K562 (cell line): ENCODE results near the gene CCDC87. TPM values are rescaled to one million over a fixed set of nuclear protein-coding genes. Genes with fewer than 3 reads are reported as not detected.

Experiments used
- ARHGAP35 ChIP-seq: fragments of 450-650 bp; IDR thresholded peaks from 2 replicates; pipeline ENCODE4 v1.6.1; 2018; ENCODE audit not compliant: partially characterized antibody
- ATF3 ChIP-seq, 2 experiments: fragments of 450-650 bp in 1 of 2; sonication (generic) in 1 of 2; formaldehyde crosslinking in 1 of 2; IDR thresholded peaks in 1 of 2; conservative IDR thresholded peaks in 1 of 2; 2 replicates each; pipeline versions ENCODE4 v1.6.1 to v1.8.1; 2016 to 2023; ENCODE audit warnings: mild to moderate bottlenecking in 2 of 2, moderate library complexity in 2 of 2, inconsistent platforms in 1 of 2, missing genetic modification reagents in 1 of 2
- CHD1 ChIP-seq: fragments of 200-600 bp; sonication (generic); IDR thresholded peaks from one replicate; pipeline ENCODE4 v1.6.1; 2012; ENCODE audit warnings: mild to moderate bottlenecking, moderate library complexity, low read length, inconsistent platforms
- DIDO1 ChIP-seq: fragments of 450-650 bp; IDR thresholded peaks from 2 replicates; pipeline ENCODE4 v1.6.1; 2016; ENCODE audit warnings: low read depth, missing biosample characterization, missing genetic modification characterization
- E2F6 ChIP-seq, 2 experiments: IDR thresholded peaks; 2 replicates each; pipeline ENCODE4 v1.6.1; 2011; ENCODE audit warnings: borderline replicate concordance in 1 of 2, control low read depth in 1 of 2, low read depth in 1 of 2, low read length in 1 of 2, mild to moderate bottlenecking in 1 of 2, mixed read lengths in 1 of 2, moderate library complexity in 1 of 2; ENCODE audit not compliant: insufficient read depth in 1 of 2, insufficient read length in 1 of 2, poor library complexity in 1 of 2, severe bottlenecking in 1 of 2; ENCODE audit errors: extremely low read depth in 1 of 2
- ELF2 ChIP-seq: fragments of 250-450 bp; sonication (Bioruptor Pico); IDR thresholded peaks from 2 replicates; pipeline ENCODE4 v1.5.0; 2021; ENCODE audit warnings: mild to moderate bottlenecking
- FOXP1 ChIP-seq: sonication (generic); formaldehyde crosslinking; IDR thresholded peaks from 2 replicates; pipeline ENCODE4 v1.8.0; 2022; ENCODE audit warnings: mild to moderate bottlenecking, missing genetic modification reagents
- GATA2 ChIP-seq: sonication (generic); formaldehyde crosslinking; IDR thresholded peaks from 2 replicates; pipeline ENCODE4 v1.4.0; 2020; ENCODE audit warnings: mild to moderate bottlenecking, missing genetic modification reagents
- GATAD2B ChIP-seq: fragments of 450-650 bp; IDR thresholded peaks from 2 replicates; pipeline ENCODE4 v1.6.1; 2017; ENCODE audit warnings: mild to moderate bottlenecking, borderline replicate concordance
- HEY1 ChIP-seq: fragments of 250-450 bp; sonication (Bioruptor Pico); IDR thresholded peaks from 2 replicates; pipeline ENCODE4 v1.5.0; 2020; ENCODE audit warnings: mild to moderate bottlenecking, moderate library complexity, borderline replicate concordance
- HMG20B ChIP-seq: fragments of 250-450 bp; sonication (Bioruptor Pico); IDR thresholded peaks from 2 replicates; pipeline ENCODE4 v1.5.0; 2021; ENCODE audit warnings: mild to moderate bottlenecking
- MAFG ChIP-seq: fragments of 450-650 bp; conservative IDR thresholded peaks from 2 replicates; pipeline ENCODE4 v1.6.1; 2016; ENCODE audit warnings: missing genetic modification characterization, missing compliant biosample characterization
- NFYB ChIP-seq: IDR thresholded peaks from 2 replicates; pipeline ENCODE4 v1.6.1; 2011; ENCODE audit warnings: mild to moderate bottlenecking, moderate library complexity; ENCODE audit not compliant: insufficient read length; ENCODE audit errors: extremely low read depth
- PHB2 ChIP-seq: fragments of 450-650 bp; IDR thresholded peaks from 2 replicates; pipeline ENCODE4 v1.6.1; 2017; ENCODE audit warnings: low read depth
- TEAD1 ChIP-seq, 2 experiments: fragments of 450-650 bp in 1 of 2; sonication (generic) in 1 of 2; formaldehyde crosslinking; IDR thresholded peaks; 2 replicates each; pipeline versions ENCODE4 v1.4.0 to v1.8.0; 2020 to 2022; ENCODE audit warnings: mild to moderate bottlenecking in 2 of 2, missing genetic modification reagents in 1 of 2
- ZBTB43 ChIP-seq: sonication (generic); formaldehyde crosslinking; IDR thresholded peaks from 2 replicates; pipeline ENCODE4 v1.8.0; 2023; ENCODE audit warnings: mild to moderate bottlenecking, missing genetic modification reagents
- ZFP36 ChIP-seq: fragments of 150-350 bp; IDR thresholded peaks from 2 replicates; pipeline ENCODE4 v1.6.1; 2018; ENCODE audit warnings: low read length, low read depth; ENCODE audit not compliant: partially characterized antibody
- ZFP91 ChIP-seq: sonication (generic); formaldehyde crosslinking; IDR thresholded peaks from 2 replicates; pipeline ENCODE4 v1.8.0; 2022; ENCODE audit warnings: mild to moderate bottlenecking, missing genetic modification reagents
- ZKSCAN1 ChIP-seq: fragments of 150-350 bp; IDR thresholded peaks from 2 replicates; pipeline ENCODE4 v1.6.1; 2016; ENCODE audit warnings: low read depth, low read length
- ZNF133 ChIP-seq: fragments of 250-450 bp; sonication (Bioruptor Pico); IDR thresholded peaks from 2 replicates; pipeline ENCODE4 v1.4.0; 2020; ENCODE audit warnings: mild to moderate bottlenecking
- ZNF143 ChIP-seq: sonication (generic); formaldehyde crosslinking; IDR thresholded peaks from 2 replicates; pipeline ENCODE4 v1.9.0; 2022; ENCODE audit warnings: mild to moderate bottlenecking, missing genetic modification reagents
- ZNF217 ChIP-seq: sonication (generic); formaldehyde crosslinking; IDR thresholded peaks from 2 replicates; pipeline ENCODE4 v1.8.0; 2022; ENCODE audit warnings: mild to moderate bottlenecking, missing genetic modification reagents
- ZNF3 ChIP-seq: fragments of 250-450 bp; sonication (Bioruptor Pico); IDR thresholded peaks from 2 replicates; pipeline ENCODE4 v1.5.0; 2021; ENCODE audit warnings: mild to moderate bottlenecking, moderate library complexity
- ZZZ3 ChIP-seq: fragments of 450-650 bp; IDR thresholded peaks from 2 replicates; pipeline ENCODE4 v1.6.1; 2016; ENCODE audit warnings: antibody characterized with exemption, mild to moderate bottlenecking, moderate library complexity
- polyA plus RNA-seq, 8 experiments: library from polyadenylated mRNA; depleted of rRNA in 4 of 8; stranded (reverse) in 5 of 8; unstranded in 3 of 8; fragments of >200 nt; fragmentation: Nextera tagmentation in 2 of 8; fragmentation: Illumina TruSeq in 1 of 8; extraction: Ambion mirVana in 2 of 8; extraction: Trizol in 1 of 8; gene quantifications; 2 replicates each; pipeline versions ENCODE4 v1.2.1 to v1.2.3, GENCODE V29; 2011 to 2014; ENCODE audit warnings: inconsistent platforms in 1 of 8, missing spikeins in 1 of 8
- total RNA-seq, 7 experiments: library from RNA; depleted of rRNA in 6 of 7; stranded (reverse); fragments of >200 nt in 6 of 7; fragmentation: Illumina TruSeq in 2 of 7; extraction: Trizol in 2 of 7; gene quantifications; 2 replicates each; pipeline versions ENCODE4 v1.2.1 to v1.2.3, GENCODE V29; 2011 to 2021; ENCODE audit warnings: low replicate concordance in 1 of 7

The CCDC87 gene
- total and polyA plus RNA-seq, 9 of the 15 experiments (the other 6 are each of a cell fraction or from before 2014, with no cell fraction given) = 0.03 to 0.44 (median 0.15) TPM; not detected in 1

- TF ChIP-seq DIDO1 (tag) (no peak), ZKSCAN1 (no peak), ARHGAP35 (no peak), ATF3 (IDR thresholded peaks at IDR 0.05) (peak; percentile 28; the same call in 1 of the 2 replicates), ATF3 (CRISPR knock-in tag; conservative IDR thresholded peaks at IDR 0.05) (0 out of 2 replicates have a peak, but pooled peaks have one; percentile 36), NFYB (peak; percentile 46), GATAD2B (no peak), E2F6 (IDR thresholded peaks at IDR 0.05; ENCODE audit: borderline replicate concordance in 1 of 2, extremely low read depth in 1 of 2, insufficient read depth in 1 of 2, insufficient read length in 1 of 2, low read depth in 1 of 2, low read length in 1 of 2, poor library complexity in 1 of 2, severe bottlenecking in 1 of 2) (peak; percentile 97 to 98), ZNF3 (CRISPR knock-in tag) (no peak), ZZZ3 (no peak), TEAD1 (CRISPR knock-in tag; IDR thresholded peaks at IDR 0.05) (peak in 1 of 2 experiments; percentile 87; a peak in 2 of 4 replicates), CHD1 (no peak), FOXP1 (CRISPR knock-in tag) (peak; percentile 96), GATA2 (CRISPR knock-in tag) (no peak), PHB2 (no peak), HEY1 (CRISPR knock-in tag) (no peak), ZBTB43 (CRISPR knock-in tag) (0 out of 2 replicates have a peak, but pooled peaks have one; percentile 62), ZFP91 (CRISPR knock-in tag) (no peak), ELF2 (CRISPR knock-in tag) (no peak), ZNF133 (CRISPR knock-in tag) (no peak), ZNF217 (no peak), HMG20B (no peak), ZNF143 (CRISPR knock-in tag) (no peak; the same call in 1 of the 2 replicates), ZFP36 (no peak), MAFG (no peak)
Measured at GRCh38 chr11:66568124-66568916, 24.5 kb downstream of the CCDC87 start, which contains the start of gene CTSF (continued).
